ENCODE data around the gene ATP2C1.

Gene ATP2C1

GRCh38 chr3:130979117-130979516 is 85.2 kb downstream of the ATP2C1 start:
- no peaks in the 10 kb centered on the region for H3K27me3 ChIP-seq (ENCODE audit: insufficient read depth, poor library complexity, severe bottlenecking)
- no peak for DNase-seq (ENCODE audit: low read depth in 1 of 2, low spot score in 1 of 2)
- no peak for TF ChIP-seq SPI1 (IDR thresholded peaks at IDR 0.05; ENCODE audit: borderline replicate concordance, low read depth)
- TF ChIP-seq CTCF (IDR thresholded peaks at IDR 0.05; ENCODE audit: insufficient read depth, low read length), result no peak
- TF ChIP-seq GABPA (IDR thresholded peaks at IDR 0.05; ENCODE audit: low read depth), result no peak
- TF ChIP-seq REST (IDR thresholded peaks at IDR 0.05; ENCODE audit: insufficient replicate concordance, low read depth), result no peak
- TF ChIP-seq POLR2AphosphoS5 (IDR thresholded peaks at IDR 0.05; ENCODE audit: low read depth), result no peak
- no peak overlapping the region for H3K4me3 ChIP-seq (replicated peaks; ENCODE audit: insufficient read depth, low read length)
- H3K27ac ChIP-seq (replicated peaks), result no peak overlapping the region

- no peak for TF ChIP-seq CTCF (IDR thresholded peaks at IDR 0.05; ENCODE audit: insufficient read depth, low read length)
- TF ChIP-seq GABPA (IDR thresholded peaks at IDR 0.05; ENCODE audit: low read depth), result no peak
- TF ChIP-seq REST (IDR thresholded peaks at IDR 0.05; ENCODE audit: insufficient replicate concordance, low read depth), result no peak
- no peak for TF ChIP-seq SPI1 (IDR thresholded peaks at IDR 0.05; ENCODE audit: borderline replicate concordance, low read depth)
- no peak for TF ChIP-seq POLR2AphosphoS5 (IDR thresholded peaks at IDR 0.05; ENCODE audit: low read depth)
These were observed 87.6 kb downstream of the ATP2C1 start for GRCh38 chr3:130981469-130981868.

GRCh38 chr3:130990282-130990681 is 96.4 kb downstream of the ATP2C1 start:
- Histone ChIP-seq H3K27ac (replicated peaks) (no peak overlapping the region), H3K4me3 (replicated peaks; ENCODE audit: insufficient read depth, low read length) (no peak overlapping the region), H3K27me3 (ENCODE audit: insufficient read depth, poor library complexity, severe bottlenecking) (no peaks in the 10 kb centered on the region)
- no peak for DNase-seq (ENCODE audit: low read depth in 1 of 2, low spot score in 1 of 2)
- TF ChIP-seq SPI1 (IDR thresholded peaks at IDR 0.05; ENCODE audit: borderline replicate concordance, low read depth), result no peak
- TF ChIP-seq REST (IDR thresholded peaks at IDR 0.05; ENCODE audit: insufficient replicate concordance, low read depth), result no peak
- no peak for TF ChIP-seq CTCF (IDR thresholded peaks at IDR 0.05; ENCODE audit: insufficient read depth, low read length)
- TF ChIP-seq POLR2AphosphoS5 (IDR thresholded peaks at IDR 0.05; ENCODE audit: low read depth), result no peak
- TF ChIP-seq GABPA (IDR thresholded peaks at IDR 0.05; ENCODE audit: low read depth), result no peak

More at GRCh38 chr3:130981469-130981868, 87.6 kb downstream of the ATP2C1 start:
- no peak overlapping the region for H3K27ac ChIP-seq (replicated peaks)
- no peak for DNase-seq (ENCODE audit: low read depth in 1 of 2, low spot score in 1 of 2)
- no peak overlapping the region for H3K4me3 ChIP-seq (replicated peaks; ENCODE audit: insufficient read depth, low read length)
- no peaks in the 10 kb centered on the region for H3K27me3 ChIP-seq (ENCODE audit: insufficient read depth, poor library complexity, severe bottlenecking)
